Dendritic cell treated with granulocyte-macrophage colony-stimulating factor and Interleukin-4, amounts not matched to agents 40 ng/mL and 50 ng/mL, for 4 days (primary cell): ENCODE data around the gene SLC24A1.

ENCODE experiments used
- H3K27ac Mint-ChIP-seq: one replicate; pipeline ENCODE4 v1.8.0; 2022; ENCODE audit warnings: mild to moderate bottlenecking, mixed read lengths
- H3K27me3 Mint-ChIP-seq: one replicate; pipeline ENCODE4 v1.8.0; 2022; ENCODE audit warnings: mild to moderate bottlenecking, mixed read lengths
- H3K36me3 Mint-ChIP-seq: one replicate; pipeline ENCODE4 v1.8.0; 2022; ENCODE audit warnings: low read depth, mixed read lengths
- H3K4me1 Mint-ChIP-seq: one replicate; pipeline ENCODE4 v1.8.0; 2022; ENCODE audit warnings: low read depth, mixed read lengths
- H3K4me3 Mint-ChIP-seq: one replicate; pipeline ENCODE4 v1.8.0; 2022; ENCODE audit warnings: mild to moderate bottlenecking, moderate library complexity, mixed read lengths
- H3K9me3 Mint-ChIP-seq: one replicate; pipeline ENCODE4 v1.8.0; 2022; ENCODE audit warnings: mixed read lengths
- intact Hi-C: fragments of 100-400 bp; cut with micrococcal nuclease; formaldehyde crosslinking; loops from one replicate; pipeline ENCODE4 v1.15.0; 2022

SLC24A1 gene

GRCh38 chr15:65631503-65631902 is 9.8 kb downstream of the SLC24A1 start:
- Mint-ChIP-seq H3K27ac (no peak overlapping the region), H3K27me3 (no peaks in the 10 kb centered on the region), H3K36me3 (peaks cover 4% of the 10 kb centered on the region), H3K4me1 (peaks cover 5% of the 10 kb centered on the region), H3K4me3 (no peak overlapping the region), H3K9me3 (no peaks in the 10 kb centered on the region)
- intact Hi-C loops, result no loop called here

- Mint-ChIP-seq H3K27me3 (no peaks in the 10 kb centered on the region), H3K27ac (no peak overlapping the region), H3K9me3 (no peaks in the 10 kb centered on the region), H3K36me3 (no peaks in the 10 kb centered on the region), H3K4me3 (no peak overlapping the region), H3K4me1 (peaks cover 5% of the 10 kb centered on the region)
- intact Hi-C loops, result no loop called here
These were observed 11.1 kb downstream of the SLC24A1 start for GRCh38 chr15:65632780-65633375.

- Mint-ChIP-seq H3K27me3 (no peaks in the 10 kb centered on the region), H3K27ac (no peak overlapping the region), H3K4me1 (peaks cover 11% of the 10 kb centered on the region), H3K9me3 (no peaks in the 10 kb centered on the region), H3K4me3 (no peak overlapping the region), H3K36me3 (no peaks in the 10 kb centered on the region)
- intact Hi-C loops, result no loop called here
These were observed 12.0 kb downstream of the SLC24A1 start for GRCh38 chr15:65633752-65634151.

- H3K27ac Mint-ChIP-seq, result no peak overlapping the region
- no peaks in the 10 kb centered on the region for H3K9me3 Mint-ChIP-seq
- H3K27me3 Mint-ChIP-seq, result no peaks in the 10 kb centered on the region
- H3K4me3 Mint-ChIP-seq, result no peak overlapping the region
- peaks cover 16% of the 10 kb centered on the region for H3K4me1 Mint-ChIP-seq
- no peaks in the 10 kb centered on the region for H3K36me3 Mint-ChIP-seq
- intact Hi-C loops, result no loop called here
These were observed 12.6 kb downstream of the SLC24A1 start for GRCh38 chr15:65634356-65634755.

GRCh38 chr15:65638109-65638508 is 16.4 kb downstream of the SLC24A1 start:
- Mint-ChIP-seq H3K27ac (no peak overlapping the region), H3K4me1 (peaks cover 16% of the 10 kb centered on the region), H3K9me3 (no peaks in the 10 kb centered on the region), H3K4me3 (no peak overlapping the region), H3K27me3 (no peaks in the 10 kb centered on the region), H3K36me3 (no peaks in the 10 kb centered on the region)
- intact Hi-C loops, result loop anchor here (5.0 kb wide), 1 partner anchor 219 kb away; no protein-coding TSS in a partner anchor

GRCh38 chr15:65638681-65639089 is 16.9 kb downstream of the SLC24A1 start:
- intact Hi-C loops, result loop anchor here (5.0 kb wide), 1 partner anchor 219 kb away; no protein-coding TSS in a partner anchor

GRCh38 chr15:65639509-65639908 is 17.8 kb downstream of the SLC24A1 start:
- Mint-ChIP-seq H3K9me3 (no peaks in the 10 kb centered on the region), H3K27ac (no peak overlapping the region), H3K4me3 (no peak overlapping the region), H3K4me1 (peaks cover 16% of the 10 kb centered on the region), H3K36me3 (peaks cover 12% of the 10 kb centered on the region), H3K27me3 (no peaks in the 10 kb centered on the region)
- intact Hi-C loops, result loop anchor here (5.0 kb wide), 1 partner anchor 218 kb away; no protein-coding TSS in a partner anchor

More at GRCh38 chr15:65638681-65639089, 16.9 kb downstream of the SLC24A1 start:
- Mint-ChIP-seq H3K4me1 (peaks cover 20% of the 10 kb centered on the region), H3K27me3 (no peaks in the 10 kb centered on the region), H3K9me3 (no peaks in the 10 kb centered on the region), H3K36me3 (peaks cover 5% of the 10 kb centered on the region), H3K27ac (no peak overlapping the region), H3K4me3 (no peak overlapping the region)

GRCh38 chr15:65641768-65642475 is 20.2 kb downstream of the SLC24A1 start:
- Mint-ChIP-seq H3K4me1 (peaks cover 15% of the 10 kb centered on the region), H3K27ac (no peak overlapping the region), H3K36me3 (peaks cover 22% of the 10 kb centered on the region), H3K9me3 (no peaks in the 10 kb centered on the region), H3K27me3 (no peaks in the 10 kb centered on the region), H3K4me3 (no peak overlapping the region)
- intact Hi-C loops, result no loop called here

- H3K27me3 Mint-ChIP-seq, result no peaks in the 10 kb centered on the region
- peaks cover 18% of the 10 kb centered on the region for H3K4me1 Mint-ChIP-seq
- H3K27ac Mint-ChIP-seq, result no peak overlapping the region
- peaks cover 25% of the 10 kb centered on the region for H3K36me3 Mint-ChIP-seq
- intact Hi-C loops, result no loop called here
- H3K9me3 Mint-ChIP-seq, result no peaks in the 10 kb centered on the region
- H3K4me3 Mint-ChIP-seq, result no peak overlapping the region
These were observed 20.9 kb downstream of the SLC24A1 start for GRCh38 chr15:65642594-65642993.

- Mint-ChIP-seq H3K9me3 (no peaks in the 10 kb centered on the region), H3K27ac (no peak overlapping the region), H3K27me3 (no peaks in the 10 kb centered on the region), H3K4me1 (peaks cover 11% of the 10 kb centered on the region), H3K4me3 (no peak overlapping the region), H3K36me3 (peaks cover 25% of the 10 kb centered on the region)
- intact Hi-C loops, result no loop called here
These were observed 22.5 kb downstream of the SLC24A1 start for GRCh38 chr15:65644282-65644681.

- H3K9me3 Mint-ChIP-seq, result no peaks in the 10 kb centered on the region
- peaks cover 11% of the 10 kb centered on the region for H3K4me1 Mint-ChIP-seq
- peaks cover 29% of the 10 kb centered on the region for H3K36me3 Mint-ChIP-seq
- H3K4me3 Mint-ChIP-seq, result no peak overlapping the region
- intact Hi-C loops, result no loop called here
- H3K27me3 Mint-ChIP-seq, result no peaks in the 10 kb centered on the region
- H3K27ac Mint-ChIP-seq, result no peak overlapping the region
These were observed 23.7 kb downstream of the SLC24A1 start for GRCh38 chr15:65645392-65645791.

- Mint-ChIP-seq H3K27me3 (no peaks in the 10 kb centered on the region), H3K36me3 (peaks cover 40% of the 10 kb centered on the region), H3K4me3 (no peak overlapping the region), H3K27ac (no peak overlapping the region), H3K9me3 (no peaks in the 10 kb centered on the region), H3K4me1 (peaks cover 11% of the 10 kb centered on the region)
- intact Hi-C loops, result no loop called here
These were observed 24.7 kb downstream of the SLC24A1 start for GRCh38 chr15:65646486-65646885.

GRCh38 chr15:65650312-65651041 is 28.7 kb downstream of the SLC24A1 start:
- peaks cover 64% of the 10 kb centered on the region for H3K36me3 Mint-ChIP-seq
- no peaks in the 10 kb centered on the region for H3K27me3 Mint-ChIP-seq
- no peak overlapping the region for H3K4me3 Mint-ChIP-seq
- intact Hi-C loops, result no loop called here
- H3K9me3 Mint-ChIP-seq, result no peaks in the 10 kb centered on the region
- H3K27ac Mint-ChIP-seq, result no peak overlapping the region
- peaks cover 6% of the 10 kb centered on the region for H3K4me1 Mint-ChIP-seq

GRCh38 chr15:65651042-65651322 is 29.2 kb downstream of the SLC24A1 start:
- Mint-ChIP-seq H3K27ac (no peak overlapping the region), H3K4me1 (peaks cover 6% of the 10 kb centered on the region), H3K27me3 (no peaks in the 10 kb centered on the region), H3K9me3 (no peaks in the 10 kb centered on the region), H3K4me3 (no peak overlapping the region), H3K36me3 (peaks cover 69% of the 10 kb centered on the region)
- intact Hi-C loops, result no loop called here
